NCI-H510A (cell line): Measurements from ENCODE around the gene GRB10.

Experiments used
- DNase-seq: peaks from one replicate; lab custom pipeline; 2025; lab: John Stamatoyannopoulos, UW

GRB10 gene

DNA sequence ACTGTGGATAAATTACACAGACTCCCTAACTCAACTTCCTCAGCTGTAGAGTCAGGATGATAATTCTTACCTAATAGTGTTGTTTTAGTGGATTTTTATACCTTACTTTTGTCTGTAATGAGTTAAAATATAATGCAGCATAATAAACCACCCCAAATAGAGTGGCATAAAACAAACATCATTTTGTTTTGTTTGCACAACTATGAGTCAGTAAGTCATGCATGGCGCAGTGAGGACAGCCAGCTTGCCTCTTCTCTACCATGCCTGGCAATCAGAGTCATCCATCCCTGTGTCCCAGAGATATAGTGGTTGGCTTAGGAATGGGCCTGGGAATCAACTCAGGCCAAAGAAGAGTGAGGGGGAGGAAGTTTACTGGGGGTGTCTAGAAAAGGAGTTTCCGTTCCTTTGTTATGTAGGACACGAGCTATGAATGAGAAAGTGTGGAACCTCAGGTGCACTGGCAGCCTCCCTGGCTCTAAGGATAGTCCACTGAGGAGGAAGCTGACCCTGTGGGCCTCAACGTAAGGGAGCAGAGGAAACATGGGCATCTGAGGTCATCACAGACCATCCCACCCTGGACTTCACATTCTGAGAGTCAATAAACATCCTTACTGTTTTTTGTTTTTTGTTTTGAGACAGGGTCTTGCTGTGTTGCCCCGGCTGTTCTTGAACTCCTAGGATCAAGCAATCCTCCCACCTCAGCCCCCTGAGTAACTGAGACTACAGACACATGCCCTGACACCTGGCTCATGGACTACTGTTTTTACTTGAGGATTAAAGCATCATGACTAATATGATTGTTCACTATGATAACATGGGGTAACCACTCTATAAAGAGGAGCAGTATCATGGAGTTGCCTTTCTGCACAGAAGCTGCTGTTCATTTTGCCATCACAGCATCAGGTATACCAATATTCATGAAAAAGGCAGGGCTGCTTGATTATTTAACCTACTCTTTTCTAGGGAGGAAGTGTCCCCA, 21.0 kb upstream of the GRB10 start:
- DNase-seq, result no peak

DNA sequence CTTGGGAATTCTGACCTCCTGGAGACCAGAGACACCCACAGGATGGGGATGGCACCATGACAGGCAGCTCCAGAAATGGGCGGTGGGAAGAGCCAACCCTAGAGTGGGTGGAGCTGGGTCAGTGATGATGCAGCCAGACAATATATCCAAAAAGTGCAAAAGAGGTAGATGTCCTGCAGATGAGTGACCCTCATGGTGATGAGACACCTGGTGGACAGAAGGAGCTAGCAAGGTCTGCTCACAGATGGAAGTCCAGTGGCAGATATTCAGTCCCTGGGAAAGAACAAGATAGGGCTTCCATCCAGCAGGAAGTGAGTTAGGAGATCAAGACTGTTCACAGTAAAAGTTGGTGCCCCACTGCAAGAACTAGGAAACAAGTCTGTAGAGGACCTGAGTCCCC, 19.2 kb upstream of the GRB10 start:
- DNase-seq, result no peak

GRCh38 chr7:50799873-50800272, 17.2 kb upstream of the GRB10 start:
- no peak for DNase-seq

DNA sequence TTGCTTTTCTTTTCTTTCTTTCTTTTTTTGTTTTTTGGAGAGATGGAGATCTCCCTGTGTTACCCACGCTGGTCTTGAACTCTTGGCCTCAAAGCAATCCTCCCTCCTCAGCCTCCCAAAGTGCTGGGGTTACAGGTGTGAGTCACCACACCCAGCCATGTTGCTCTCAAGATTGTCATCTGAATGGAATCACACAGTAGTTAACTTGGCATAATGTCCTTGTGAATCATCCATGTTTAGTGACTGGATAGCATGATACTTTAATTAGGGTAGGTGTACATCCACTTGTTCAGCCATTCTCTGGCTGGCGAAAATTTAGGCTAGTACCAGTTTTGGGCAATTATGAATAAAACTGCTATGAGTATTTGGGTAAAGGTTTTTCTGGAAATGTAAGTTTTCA, 15.4 kb upstream of the GRB10 start:
- no peak for DNase-seq

DNA sequence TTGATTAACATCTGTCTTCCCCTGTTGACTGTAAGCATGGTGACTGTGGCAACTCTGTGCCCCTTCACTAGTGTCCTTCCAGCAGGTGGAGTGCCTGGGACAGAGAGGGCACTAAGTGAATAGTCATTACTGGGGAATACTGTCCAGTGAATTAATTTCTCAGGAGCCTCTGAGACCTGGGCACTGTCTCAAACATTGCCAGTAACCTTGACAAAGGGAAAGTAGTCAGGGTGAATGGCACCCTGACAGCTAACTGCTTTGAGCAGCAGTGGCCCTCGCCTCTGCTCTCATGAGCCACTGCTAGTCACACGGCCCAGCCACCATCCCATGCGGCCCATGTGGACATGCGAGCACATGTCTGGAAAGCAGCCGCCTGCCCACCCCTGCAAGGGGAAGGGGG, 13.1 kb upstream of the GRB10 start:
- DNase-seq, result no peak

DNA sequence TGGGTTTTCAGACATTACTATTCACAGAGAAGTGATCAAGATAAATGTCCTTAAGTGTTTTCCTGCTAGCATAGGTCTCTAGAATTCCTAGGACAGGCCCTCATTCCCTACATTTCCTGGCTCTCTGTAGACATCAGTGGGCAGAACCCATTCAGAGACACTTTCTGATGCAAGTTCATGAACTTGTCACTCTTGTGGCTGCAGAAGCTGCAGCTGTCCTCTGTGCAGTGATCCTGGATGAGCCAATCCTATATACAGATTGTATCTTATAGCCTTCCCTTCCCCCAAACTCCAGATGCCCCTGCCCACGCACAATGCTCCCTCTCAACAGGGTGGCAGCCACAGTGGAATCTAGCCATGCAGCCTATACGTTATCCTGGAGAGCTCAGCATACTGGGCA, 12.6 kb upstream of the GRB10 start:
- no peak for DNase-seq

- no peak for DNase-seq
These were observed 11.4 kb upstream of the GRB10 start for GRCh38 chr7:50793947-50794570.

DNA sequence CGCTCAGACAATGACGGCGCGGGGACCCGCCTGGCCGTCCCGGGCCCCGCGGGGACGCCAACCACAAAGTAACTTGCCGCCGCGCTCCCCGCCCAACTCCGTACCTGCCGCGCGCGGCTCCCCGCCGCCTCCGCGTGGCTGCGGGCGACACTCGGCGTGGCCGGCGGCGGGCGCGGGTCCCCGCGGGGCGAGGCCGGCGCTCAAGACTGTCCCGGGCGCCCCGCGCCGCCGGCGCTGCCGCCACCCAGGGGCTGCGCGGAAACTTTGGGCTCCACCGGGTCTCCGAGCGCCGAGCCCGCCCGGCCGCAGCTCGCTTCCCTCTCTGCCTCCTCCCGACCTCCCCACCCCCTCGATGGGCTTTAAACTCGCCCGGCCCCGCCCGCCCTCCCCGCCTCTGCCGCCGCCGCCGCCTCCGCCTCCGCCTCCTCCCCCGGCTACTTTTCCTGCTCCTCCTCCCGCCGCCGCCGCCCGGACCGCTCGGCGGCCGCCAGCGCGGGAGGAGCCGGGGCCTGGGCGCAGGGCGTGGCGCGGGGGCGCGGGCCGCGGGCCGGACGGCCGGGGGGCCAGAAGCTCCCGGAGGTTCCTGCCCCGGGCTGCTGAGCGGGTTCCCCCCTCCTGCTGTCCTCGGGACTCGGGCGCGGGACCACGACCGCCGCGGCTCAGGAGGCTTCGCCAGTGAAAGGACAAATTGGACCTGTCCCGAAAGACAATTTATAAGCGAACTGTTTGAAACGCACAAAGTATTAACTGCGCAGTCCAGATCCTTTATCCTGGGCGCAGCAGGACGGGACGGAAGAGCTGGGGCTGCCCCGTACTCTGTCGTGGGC, 10.6 kb upstream of the GRB10 start:
- DNase-seq, result peak; percentile 88

DNA sequence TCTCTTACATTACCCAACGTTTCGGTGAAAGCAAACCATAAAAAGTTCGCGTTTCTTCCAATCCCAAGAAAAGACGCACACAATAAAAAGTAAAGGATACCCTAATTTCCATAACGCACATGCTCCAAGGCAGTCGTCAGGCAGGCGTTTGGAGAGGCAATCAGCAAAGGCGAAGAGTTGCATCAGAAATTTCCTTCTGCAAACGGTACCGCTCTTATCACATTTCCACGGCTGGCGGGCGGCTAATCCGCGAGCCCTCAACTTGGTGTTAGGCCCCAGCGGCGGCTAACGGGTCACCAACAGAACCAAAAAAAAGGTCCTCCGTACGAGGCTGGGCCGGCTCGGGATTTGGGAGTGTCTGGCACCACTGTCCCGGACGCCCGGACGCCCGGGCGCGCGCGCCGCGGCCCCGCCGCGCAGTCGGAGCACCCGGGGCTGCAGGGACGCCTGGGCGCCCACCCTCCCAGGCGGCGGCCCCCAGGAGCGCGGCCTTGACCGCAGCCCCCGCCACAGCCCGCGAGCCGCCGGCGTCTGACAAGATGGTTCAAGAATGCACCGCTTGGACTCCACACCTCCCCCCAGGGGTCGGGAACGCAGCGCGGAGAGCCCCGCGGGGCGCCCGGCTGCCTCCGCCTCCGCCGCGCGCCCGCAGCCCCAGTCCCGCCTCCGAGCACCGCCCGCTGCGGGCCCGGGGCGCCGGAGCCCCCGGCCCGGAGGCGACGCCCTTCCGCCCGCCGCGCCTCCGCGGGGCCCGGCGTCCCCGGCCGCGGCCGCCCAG, 9.8 kb upstream of the GRB10 start:
- no peak for DNase-seq

GRCh38 chr7:50791938-50792341, 9.2 kb upstream of the GRB10 start:
- DNase-seq, result no peak

DNA sequence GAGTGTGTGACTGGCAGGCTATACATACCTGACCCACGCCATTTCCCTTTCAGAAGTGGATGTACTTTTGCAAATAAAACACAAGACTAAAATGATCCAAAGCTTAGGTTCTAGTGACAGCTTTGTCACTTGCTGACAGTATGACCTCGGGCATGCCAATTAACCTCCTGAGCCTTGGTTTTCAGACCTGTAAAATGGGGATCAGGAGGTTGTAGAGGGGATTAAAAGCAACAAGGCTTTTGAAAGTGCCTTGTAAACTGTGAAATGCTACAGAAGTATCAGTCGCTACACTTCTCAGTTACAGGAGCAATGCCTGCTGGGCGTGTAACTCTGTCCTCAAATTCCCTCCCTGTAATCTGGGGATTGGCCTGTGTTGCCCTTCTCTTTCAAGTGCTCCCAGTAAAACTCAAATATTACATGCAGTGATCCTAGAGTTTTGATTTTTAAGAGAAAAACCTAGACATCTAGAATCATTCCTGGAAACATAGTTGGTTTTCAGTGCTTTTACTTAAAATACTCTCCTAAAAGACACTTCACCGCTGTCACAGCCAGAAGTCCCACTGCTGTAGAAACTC, 8.8 kb upstream of the GRB10 start:
- no peak for DNase-seq

DNA sequence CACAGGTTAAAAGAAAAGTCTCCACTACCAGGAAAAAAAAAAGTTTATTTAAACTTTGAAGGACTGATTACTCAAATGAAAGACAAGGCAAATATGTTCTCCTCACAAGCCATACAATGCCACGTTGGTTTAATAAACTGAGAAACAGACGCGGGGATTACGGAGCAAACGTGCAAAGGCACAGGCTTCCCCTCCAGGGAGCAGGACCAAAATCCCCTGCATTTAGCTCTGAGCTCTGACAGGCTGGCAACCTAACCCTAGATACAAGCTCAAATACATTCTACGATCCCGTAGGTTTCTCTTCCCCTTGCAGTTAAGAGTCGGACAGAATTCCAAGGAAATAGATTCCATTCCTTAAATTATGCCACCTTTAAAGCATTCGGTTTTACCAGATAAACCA, 7.7 kb upstream of the GRB10 start:
- DNase-seq, result no peak

GRCh38 chr7:50788382-50788781, 5.7 kb upstream of the GRB10 start:
- no peak for DNase-seq

GRCh38 chr7:50787825-50788224, 5.1 kb upstream of the GRB10 start:
- no peak for DNase-seq

- no peak for DNase-seq
These were observed 2.6 kb upstream of the GRB10 start for GRCh38 chr7:50785346-50785745.

GRCh38 chr7:50783801-50784507, 1.3 kb upstream of the GRB10 start:
- DNase-seq, result no peak

GRCh38 chr7:50783303-50783702, 607 bp upstream of the GRB10 start:
- DNase-seq, result no peak

DNA sequence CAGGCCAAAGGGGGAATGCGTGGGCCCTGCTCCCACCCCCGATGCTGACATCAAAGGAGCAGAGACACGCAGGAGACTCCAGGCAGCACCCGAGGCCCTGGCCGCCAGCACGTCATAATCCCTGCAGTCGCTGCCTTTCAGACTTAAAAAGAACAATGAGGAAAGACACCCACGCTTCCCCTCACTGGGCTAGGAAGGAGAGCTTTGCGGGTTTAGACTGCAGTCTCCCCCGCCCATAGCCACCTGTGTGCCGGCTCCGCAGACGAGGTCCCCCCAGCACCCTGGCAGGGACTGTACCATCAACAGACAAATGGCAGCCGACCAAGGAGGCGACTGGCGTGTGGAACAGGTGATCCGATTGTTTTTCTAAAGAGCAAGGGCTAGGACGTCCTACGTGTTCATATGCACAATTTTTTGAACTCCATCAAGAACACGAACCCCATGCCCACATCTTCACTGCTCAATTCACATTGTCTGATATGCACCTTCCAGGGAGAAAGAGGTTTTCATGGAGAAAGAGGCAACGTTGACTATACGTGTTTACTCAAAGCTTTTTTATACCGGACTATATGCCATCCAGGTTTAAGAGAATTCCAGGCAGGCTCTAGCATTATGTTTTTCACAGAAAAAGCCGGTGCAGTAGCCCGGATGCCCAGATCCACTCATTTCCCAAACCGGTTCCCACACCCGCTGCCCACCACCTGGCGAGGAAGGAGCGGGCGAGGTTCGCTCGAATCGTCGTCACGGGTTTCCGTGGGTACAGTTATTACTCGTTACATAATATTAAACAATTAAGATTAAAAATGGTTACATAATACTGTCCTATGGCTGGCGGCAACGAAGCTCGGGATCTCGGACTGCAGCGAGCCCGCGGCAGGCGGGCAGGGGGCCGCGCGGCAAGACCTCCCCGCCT, 1.1 kb downstream of the GRB10 start:
- no peak for DNase-seq

DNA sequence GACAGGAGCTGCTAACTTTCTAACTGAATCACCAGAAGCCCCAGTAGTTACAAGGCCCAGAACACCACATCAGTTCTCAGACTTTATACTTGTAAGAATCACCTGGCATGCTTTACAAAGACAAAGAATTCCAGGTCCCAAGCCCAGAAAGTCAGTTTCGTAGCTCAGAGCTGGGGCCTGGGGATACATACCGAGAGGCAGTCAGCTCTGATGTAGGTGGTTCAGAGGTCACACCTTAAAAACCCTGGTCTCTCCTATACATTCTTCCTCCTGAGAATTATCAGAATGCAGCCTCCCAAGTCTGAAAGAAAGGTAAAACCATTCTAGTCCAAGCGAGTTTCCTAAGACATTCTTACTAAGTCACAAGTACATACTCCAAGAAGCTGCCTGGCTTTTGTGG, 2.3 kb downstream of the GRB10 start:
- no peak for DNase-seq

DNA sequence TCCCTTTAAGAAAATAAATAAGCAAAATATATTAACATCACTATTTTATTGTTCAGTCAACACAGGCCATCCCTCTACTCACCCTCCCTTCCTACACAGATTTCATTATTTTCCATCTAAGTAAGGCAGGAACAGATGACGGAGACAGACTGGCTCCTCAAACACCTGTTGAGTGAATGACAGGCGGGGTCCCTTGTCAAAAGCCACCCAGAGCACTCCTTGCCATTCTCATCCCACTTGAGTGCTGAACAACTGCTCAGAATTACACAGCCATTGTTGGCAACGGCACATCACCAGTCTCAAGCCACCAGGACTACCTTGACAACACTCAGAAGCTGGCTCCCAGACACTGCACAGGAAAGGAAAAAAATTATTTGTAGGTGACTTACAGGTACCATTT, 3.3 kb downstream of the GRB10 start:
- no peak for DNase-seq
